Stimulated activated naive CD8-positive, alpha-beta T cell treated with anti-CD3 and anti-CD28 coated beads, Interleukin-15, Interleukin-2, amounts not matched to agents 100 U/mL and 50 U/mL, for 24 hours (primary cell): ENCODE measurements around the gene NACA2.

Experiments used
- ATAC-seq: fragments of 150-1000 bp; cut with Tn5 transposase; one replicate; pipeline ENCODE4 v1.10.0; 2021
- DNase-seq: peaks from one replicate; pipeline ENCODE4 v3.0.0; 2021

NACA2 gene

DNA sequence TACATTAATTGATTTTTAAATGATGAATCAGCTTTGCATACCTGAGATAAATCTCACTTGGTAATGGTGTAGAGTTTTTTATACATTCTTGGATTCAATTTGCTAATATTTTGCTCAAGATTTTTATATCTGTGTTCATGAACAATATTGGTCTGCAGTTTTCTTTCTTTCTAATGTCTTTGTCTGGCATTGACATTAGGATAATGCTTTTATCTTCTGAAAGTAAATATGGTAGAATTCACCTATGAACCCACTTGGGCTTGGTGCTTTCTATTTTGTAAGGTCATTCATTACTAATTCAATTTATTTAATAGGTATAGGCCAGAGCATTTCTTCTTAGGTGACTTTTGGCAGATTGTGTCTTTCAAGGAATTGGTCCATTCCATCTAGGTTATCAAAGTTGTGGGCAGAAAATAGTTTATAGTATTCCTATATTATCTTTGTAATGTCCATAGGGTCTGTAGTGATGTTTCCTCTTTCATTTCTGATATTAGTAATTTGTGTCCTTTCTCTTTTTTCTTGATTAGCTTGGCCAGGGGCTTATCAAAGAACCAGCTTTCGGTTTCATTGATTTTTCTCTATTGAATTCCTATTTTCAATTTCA lies 45.6 kb downstream of the NACA2 start:
- no peak for DNase-seq
- no peak for ATAC-seq

DNA sequence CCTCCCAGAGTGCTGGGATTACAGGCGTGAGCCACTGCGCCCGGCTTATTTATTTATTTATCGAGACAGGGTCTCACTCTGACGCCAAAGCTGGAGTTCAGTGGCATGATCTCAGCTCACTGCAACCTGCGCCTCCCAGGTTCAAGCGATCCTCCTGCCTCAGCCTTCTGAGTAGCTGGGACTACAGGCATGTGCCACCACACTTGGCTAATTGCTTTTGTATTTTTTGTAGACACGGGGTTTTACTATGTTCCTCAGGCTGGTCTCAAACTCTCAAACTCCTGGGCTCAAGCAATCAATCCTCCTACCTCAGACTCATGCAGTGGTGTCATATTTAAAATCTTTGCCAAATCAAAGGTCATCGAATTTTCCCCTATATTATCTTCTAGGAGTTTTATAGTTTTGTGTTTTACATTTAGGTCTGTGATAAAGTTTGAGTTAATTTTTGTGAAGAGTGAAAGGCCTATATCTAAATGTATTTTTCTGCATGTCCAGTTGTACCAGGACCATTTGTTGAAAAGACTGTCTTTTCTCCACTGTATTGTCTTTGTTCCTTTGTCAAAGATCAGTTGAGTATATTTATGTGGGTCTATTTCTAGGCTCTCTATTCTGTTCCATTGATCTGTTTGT lies 47.1 kb downstream of the NACA2 start:
- ATAC-seq (no peak), DNase-seq (no peak)

DNA sequence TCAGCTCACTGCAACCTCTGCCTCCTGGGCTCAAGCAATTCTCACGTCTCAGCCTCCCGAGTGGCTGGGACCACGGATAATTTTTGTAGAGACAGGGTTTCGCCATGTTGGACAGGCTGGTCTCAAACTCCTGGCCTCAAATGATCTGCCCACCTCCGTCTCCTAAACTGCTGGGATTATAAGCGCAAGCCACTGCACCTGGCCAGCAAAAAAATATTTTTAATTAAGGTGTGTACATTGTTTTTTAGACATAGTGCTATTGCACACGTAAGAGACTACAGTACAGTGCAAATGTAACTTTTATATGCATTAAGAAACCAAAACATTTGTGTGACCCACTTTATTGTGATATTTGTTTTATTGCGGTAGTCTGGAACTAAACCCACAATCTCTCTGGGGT lies 49.0 kb downstream of the NACA2 start:
- DNase-seq (no peak), ATAC-seq (no peak)

DNA sequence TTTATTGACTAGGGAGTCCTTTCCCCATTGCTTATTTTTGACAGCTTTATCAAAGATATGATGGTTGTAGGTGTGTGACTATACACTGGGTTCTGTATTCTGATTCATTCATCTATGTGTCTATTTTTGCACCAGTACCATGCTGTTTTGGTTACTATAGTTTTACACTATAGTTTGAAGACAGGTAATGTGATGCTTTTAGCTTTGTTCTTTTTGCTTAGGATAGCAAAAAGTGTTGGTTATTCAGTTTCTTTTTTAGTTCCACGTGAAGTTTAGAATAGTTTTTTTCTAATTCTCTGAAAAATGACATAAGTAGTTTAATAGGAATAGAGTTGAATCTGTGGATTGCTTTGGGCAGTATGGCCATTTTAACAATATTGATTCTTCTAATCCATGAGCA lies 50.1 kb downstream of the NACA2 start:
- DNase-seq (no peak), ATAC-seq (no peak)
